Vagina (tissue), 2 donors: Measurements from ENCODE around the gene SIRT2.

Source experiments
- CTCF ChIP-seq, 3 experiments: fragments of 450-650 bp in 2 of 3; fragments of 200-600 bp in 1 of 3; sonication (generic) in 1 of 3; IDR thresholded peaks; one replicate each; pipeline ENCODE4 v1.5.1; 2017 to 2019; ENCODE audit warnings: antibody characterized with exemption in 3 of 3, mild to moderate bottlenecking in 2 of 3, moderate library complexity in 2 of 3
- POLR2A ChIP-seq, 2 donors: fragments of 450-650 bp; IDR thresholded peaks; one replicate each; pipeline ENCODE4 v1.6.1; 2017; ENCODE audit warnings: antibody characterized with exemption in 2 of 2, mild to moderate bottlenecking in 2 of 2, moderate library complexity in 2 of 2
- POLR2AphosphoS5 ChIP-seq, 2 donors: sonication (generic); formaldehyde crosslinking; IDR thresholded peaks; one replicate each; pipeline ENCODE4 v1.9.0; 2017; ENCODE audit warnings: antibody characterized with exemption in 2 of 2, mild to moderate bottlenecking in 2 of 2, low read depth in 1 of 2; ENCODE audit not compliant: insufficient read depth in 1 of 2

GRCh38 chr19:38877781-38878574 is 21.4 kb downstream of the SIRT2 start, which contains the start of gene RINL:
- TF ChIP-seq POLR2A (IDR thresholded peaks at IDR 0.05) (no peak), CTCF (IDR thresholded peaks at IDR 0.05) (no peak), POLR2AphosphoS5 (IDR thresholded peaks at IDR 0.05; ENCODE audit: insufficient read depth in 1 of 2, low read depth in 1 of 2) (peak in 1 of 2 donors; percentile 30)
